Inflammatory macrophage treated with lipopolysaccharide for 1 hour (primary cell): ENCODE results near the gene MARCHF2.
"Not testable (repeated sequence)": the region's sequence is repeated elsewhere in the genome, so short reads cannot be mapped to it uniquely, and the experiment has no call there.

Source experiments
- DNase-seq, 2 donors: peaks; one replicate each; pipeline ENCODE4 v3.0.0-alpha.2; 2020 to 2022

The MARCHF2 gene

DNA sequence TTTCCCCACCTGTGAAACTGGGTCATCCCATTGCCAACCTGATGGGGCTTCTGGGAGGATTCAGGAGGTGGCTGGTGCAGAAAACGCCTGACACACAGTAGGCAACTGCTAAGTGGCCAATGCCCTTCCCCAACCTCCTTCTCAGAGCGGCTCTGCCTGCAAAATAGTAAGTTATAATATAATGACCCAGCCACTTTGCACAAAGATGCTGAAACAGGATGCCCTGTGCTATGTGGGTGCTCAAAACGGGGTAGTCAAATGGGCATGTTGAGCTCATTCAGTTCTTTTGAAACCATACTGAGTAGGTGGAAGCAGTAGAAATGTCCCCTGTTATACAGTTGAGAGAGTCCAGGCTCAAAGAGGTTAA lies 507 bp downstream of the MARCHF2 start:
- DNase-seq = peak; percentile 54 to 78

DNA sequence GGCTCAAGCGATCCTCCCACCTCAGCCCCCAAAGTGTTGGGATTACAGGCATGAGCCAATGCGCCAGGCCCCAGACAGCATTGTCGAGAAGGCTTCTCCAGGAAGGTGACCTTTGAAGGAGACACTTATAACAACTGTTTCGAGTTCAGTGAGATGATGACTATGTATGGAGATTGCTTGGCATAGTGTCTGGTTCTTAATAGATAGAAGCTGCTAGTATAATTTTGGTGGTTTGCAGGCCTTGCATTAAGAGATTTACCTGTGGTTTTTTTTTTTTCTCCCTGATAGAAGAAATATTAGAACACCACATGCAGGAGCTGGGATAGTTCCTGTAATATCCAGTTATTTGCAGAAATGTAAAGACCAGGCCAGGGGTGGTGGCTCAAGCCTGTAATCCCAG lies 3.7 kb downstream of the MARCHF2 start:
- no peak for DNase-seq

DNA sequence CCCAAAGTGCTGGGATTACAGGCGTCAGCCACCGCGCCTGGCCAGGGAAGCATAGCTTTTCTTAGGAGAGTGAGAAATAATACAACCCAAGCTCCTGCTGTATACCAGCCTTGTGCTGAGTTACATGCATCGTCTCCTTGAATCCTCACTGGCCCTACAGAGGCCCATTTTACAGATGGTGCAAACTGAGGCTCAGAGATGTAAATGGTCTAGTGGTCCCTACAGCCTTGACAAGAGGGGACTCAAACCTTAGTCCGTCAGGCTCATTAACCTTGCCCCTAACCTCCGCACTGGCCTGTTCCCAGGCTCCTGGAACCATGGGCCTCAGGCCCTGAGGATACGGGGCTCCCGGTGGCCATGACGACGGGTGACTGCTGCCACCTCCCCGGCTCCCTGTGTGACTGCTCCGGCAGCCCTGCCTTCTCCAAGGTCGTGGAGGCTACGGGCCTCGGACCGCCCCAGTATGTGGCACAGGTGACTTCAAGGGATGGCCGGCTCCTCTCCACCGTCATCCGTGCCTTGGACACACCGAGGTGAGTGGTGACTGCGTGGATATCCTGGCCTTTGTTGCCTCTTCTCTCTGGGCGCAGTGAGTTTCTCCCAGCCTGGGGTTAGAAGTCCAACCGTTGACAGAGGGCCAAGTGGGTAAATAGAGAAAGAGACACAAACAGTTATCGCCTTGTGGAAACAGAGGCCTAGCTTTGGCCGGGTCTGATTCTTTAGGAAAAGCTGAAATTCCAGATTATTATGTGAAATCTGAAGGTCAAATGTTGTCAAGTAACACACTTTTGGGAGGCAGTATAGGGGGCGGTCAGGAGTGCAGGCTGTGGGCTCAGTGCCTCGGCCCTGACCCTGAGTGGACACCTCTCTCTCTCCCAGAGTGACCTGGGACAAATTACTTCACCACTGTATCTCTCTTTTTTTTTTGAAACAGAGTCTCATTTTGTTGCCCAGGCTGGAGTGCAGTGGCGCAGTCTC lies 8.7 kb downstream of the MARCHF2 start:
- DNase-seq = no peak

DNA sequence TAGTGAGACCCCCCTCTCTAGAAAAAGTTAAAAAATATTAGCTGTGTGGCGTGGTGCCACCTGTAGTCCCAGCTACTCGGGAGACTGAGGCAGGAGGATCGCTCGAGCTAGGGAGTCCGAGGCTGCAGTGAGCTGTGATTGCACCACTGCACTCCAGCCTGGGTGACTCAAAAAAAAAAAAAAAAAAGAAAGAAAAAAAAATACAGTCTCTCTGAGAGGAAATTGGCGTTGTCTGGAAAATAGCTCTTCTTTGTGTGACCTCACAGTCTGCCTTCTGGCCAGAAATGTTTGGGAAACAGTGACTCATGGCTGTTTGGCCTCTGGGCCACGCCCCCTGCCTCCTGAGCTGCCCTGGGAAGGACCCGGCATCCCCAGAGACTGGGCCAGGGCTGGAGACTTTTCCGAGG lies 10.7 kb downstream of the MARCHF2 start:
- DNase-seq = peak; percentile 95 to 96

DNA sequence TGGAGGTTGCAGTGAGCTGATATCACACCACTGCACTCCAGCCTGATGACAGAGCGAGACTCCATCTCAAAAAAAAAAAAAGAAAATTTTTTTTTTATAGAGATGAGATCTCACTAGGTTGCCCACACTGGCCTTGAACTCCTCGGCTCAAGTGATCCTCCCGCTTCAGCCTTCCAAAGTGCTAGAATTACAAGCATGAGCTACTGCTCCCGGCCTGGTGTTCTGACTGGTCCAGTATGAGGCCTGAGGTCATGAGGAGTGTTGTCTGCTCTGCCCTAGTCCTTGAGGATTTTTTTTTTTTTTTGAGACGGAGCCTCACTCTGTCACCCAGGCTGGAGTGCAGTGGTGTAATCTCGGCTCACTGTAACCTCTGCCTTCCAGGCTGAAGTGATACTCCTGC lies 12.2 kb downstream of the MARCHF2 start:
- DNase-seq = not testable (repeated sequence)

DNA sequence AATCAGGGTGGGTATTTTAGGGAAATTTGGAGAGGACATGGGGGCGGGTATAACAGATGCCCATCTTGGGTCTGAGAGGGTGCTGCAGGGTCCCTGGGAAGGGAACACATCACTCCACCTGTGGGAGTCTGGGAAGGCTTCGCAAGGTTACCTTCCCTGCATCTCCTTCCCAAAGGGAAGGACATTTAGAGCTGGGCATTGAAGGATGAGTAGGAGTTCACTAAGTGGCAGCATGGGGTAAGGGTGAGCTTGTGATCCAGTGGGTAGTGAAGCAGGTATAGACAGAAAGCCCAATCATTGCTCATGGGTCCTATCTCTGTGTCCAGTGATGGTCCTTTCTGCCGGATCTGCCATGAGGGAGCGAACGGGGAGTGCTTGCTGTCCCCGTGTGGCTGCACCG lies 13.2 kb downstream of the MARCHF2 start:
- no peak for DNase-seq

- no peak for DNase-seq
These were observed 15.9 kb downstream of the MARCHF2 start for GRCh38 chr19:8429044-8429443.

DNA sequence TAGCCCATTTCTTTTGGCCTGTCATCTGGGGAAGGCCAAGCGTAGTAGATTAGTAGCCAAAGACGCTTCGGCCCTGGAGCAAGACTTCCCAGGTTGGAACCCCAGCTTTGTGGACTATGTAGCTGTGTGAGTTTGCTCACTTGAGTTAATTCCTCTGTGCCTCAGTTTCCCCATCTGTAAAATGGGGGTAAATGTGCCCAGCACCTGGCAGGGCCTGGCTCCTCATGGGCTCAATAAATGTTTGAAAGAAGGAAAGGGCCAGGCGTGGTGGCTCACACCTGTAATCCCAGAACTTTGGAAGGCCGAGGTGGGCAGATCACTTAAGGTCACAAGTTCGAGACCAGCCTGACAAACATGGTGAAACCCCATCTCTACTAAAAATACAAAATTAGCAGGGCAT lies 16.7 kb downstream of the MARCHF2 start:
- no peak for DNase-seq

- no peak for DNase-seq
These were observed 17.5 kb downstream of the MARCHF2 start for GRCh38 chr19:8430650-8431049.

- DNase-seq = no peak
These were observed 25.1 kb downstream of the MARCHF2 start for GRCh38 chr19:8438236-8438635.

DNA sequence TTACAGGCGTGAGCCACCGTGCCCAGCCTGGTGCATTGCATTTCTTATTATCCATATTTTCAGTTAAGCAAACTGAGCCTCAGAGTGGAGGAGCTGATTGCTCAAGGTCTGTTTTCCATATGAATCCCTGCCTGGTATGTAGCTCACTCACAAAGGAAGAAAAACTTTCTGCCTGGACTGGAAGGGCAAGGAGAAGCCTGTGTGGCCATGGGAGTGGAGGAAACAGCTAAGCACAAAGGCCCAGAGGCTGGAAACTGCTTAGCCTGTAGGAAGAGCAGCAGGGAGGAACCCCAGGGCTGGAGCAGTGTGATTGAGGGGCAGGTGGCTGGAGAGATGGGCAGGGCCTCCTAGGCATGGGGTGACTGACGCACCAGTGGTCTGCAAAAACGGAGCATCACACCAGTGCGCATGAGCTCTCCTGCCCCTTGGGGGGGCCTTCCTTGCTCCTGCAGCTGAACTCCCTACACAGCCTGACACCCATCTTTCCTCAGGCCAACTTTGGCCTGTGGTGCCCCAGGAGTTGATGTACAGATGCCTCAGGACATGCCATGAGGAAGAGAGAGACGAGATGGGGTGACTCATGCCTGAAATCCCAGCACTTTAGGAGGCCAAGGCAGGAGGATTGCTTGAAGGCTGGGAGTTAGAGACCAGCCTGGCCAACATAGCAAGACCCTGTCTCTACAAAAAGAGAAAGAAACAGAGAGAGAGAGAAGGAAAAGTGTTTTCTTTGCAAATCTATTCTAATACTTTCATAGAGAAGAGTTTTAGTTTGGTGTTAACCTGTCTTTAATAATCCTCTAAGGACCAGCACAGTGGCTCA lies 28.8 kb downstream of the MARCHF2 start:
- DNase-seq = no peak

GRCh38 chr19:8444140-8444676 lies 31.1 kb downstream of the MARCHF2 start:
- DNase-seq = not testable (repeated sequence)

GRCh38 chr19:8444677-8445487 lies 31.8 kb downstream of the MARCHF2 start, which contains the start of gene HNRNPM:
Gene HNRNPM, plus strand, starts transcription at chr19:8444975. Its CDS starts 24 bp downstream, at chr19:8444999.
- peak; percentile 97 to 100 for DNase-seq

DNA sequence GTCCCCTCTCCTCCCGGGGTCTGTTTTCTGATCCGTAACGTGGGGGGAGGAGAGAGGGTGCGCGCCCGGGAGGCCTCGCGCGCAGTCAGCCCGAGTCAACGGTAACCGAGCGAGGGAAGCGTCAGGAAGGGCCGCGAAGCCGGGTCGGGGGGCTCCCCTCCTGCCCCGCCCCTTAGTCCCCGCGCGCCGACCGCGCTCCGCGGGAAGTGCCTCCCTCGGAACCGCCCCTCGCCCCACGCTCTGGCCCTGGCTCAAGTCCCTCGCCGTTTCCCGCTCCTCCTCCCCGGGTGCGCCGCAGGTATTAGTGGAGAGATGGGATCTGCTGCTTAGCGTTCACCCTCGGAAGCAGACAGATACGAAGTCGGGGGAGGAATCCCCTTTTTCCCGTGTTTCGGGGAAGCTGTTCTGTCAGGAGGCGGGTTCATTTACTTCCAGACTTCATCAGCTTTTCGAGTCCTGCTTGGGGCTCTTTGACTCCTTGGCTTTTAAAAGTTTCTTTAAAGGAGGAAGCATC lies 32.4 kb downstream of the MARCHF2 start:
- DNase-seq = peak in 1 of 2 donors; percentile 44

DNA sequence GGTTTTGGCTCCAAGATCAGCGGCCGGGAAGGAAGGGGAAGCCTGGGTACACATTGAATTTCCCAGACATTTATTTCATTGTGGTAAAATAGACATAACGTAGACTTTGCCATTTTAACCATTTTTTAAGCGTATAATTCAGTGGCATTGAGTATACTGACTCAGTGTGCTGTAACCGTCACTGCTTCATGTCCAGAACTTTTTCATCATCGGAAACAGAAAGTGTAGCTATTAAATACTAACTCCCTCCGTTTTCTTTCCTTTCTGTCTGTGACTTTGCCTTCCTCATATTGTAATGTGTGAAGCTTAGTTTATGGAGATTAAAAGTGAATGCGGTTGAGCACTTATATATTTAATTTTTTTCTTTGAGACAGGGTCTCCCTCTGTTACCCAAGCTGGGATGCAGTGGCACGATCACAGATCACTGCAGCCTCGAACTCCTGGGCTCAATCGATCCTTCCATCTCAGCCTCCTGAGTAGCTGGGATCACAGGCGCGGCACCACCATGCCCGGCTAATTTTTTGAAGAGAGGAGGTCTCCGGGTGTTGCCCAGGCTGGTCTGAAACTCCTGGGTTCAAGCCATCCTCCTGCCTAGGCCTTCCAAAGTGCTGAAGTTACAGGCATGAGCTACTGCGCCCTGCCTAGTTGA lies 33.1 kb downstream of the MARCHF2 start:
- peak in 1 of 2 donors; percentile 20 for DNase-seq

DNA sequence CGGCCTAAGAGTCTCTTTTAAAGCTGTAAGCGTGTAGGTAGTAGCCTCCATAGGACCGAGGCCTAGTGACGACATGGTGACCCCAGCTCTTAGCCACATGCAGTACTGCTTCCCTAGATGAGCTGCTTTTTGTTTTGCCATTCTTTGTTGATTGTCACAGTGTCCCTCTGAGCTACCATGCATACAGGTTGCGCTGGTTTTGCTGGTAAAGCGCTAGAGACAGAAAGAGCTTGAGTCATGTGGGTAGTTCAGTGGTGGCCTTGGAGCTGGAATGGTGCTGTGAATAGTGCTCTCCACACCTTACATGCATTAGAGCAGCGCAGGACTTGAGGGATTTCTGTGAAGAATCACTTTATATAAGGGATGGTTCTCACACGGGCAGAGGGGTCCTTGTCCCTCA lies 36.7 kb downstream of the MARCHF2 start:
- no peak for DNase-seq

GRCh38 chr19:8451377-8451776 lies 38.3 kb downstream of the MARCHF2 start:
- DNase-seq = no peak

DNA sequence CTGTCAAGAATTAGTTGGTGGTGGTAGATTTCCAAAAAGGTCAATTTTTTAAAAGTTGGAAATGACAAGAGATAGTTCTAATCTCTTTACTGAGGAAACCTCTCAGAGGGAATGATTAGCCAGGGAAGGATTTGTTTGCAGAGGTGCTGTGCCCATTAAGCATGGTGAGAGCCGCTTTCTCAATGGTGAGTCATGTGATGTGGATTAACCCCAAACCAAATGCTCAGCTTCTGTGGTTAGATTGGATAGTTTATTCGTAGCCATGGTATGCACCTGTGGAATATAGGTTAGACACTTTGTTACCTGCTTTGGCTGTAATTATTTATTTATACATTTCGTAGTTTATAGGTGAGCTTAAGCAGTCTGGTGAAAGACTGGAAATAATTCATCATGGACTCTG lies 38.8 kb downstream of the MARCHF2 start:
- DNase-seq = no peak

- DNase-seq = no peak
These were observed 39.5 kb downstream of the MARCHF2 start for GRCh38 chr19:8452446-8453123.

GRCh38 chr19:8453616-8454015 lies 40.5 kb downstream of the MARCHF2 start:
- no peak for DNase-seq

DNA sequence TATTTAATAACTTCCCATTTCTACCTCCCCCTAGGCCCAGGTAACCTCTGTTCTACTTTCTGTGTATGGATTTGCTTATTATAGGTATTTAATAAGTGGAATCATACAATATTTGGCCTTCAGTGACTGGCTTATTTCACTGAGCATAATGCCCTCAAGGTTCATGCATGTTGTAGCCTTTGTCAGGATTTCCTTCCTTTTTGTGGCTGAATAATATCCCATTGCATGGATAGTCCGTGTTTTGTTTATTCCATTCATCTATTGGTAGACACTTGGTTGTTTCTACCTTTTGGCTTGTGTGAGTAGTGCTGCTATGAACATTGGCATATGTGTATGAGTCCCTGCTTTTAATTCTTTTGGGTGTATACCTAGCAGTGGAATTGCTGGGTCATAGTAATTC lies 41.1 kb downstream of the MARCHF2 start:
- no peak for DNase-seq
